WTC11 (cell line): ENCODE measurements around the gene KANSL3.
"Not testable (repeated sequence)": the region's sequence is repeated elsewhere in the genome, so short reads cannot be mapped to it uniquely, and the experiment has no call there.

Experiments used
- IRF2 ChIP-seq: sonication (generic); formaldehyde crosslinking; IDR thresholded peaks from 2 replicates; pipeline ENCODE4 v1.8.0; 2022; ENCODE audit warnings: low read depth, missing genetic modification reagents, borderline replicate concordance
- SP1 ChIP-seq: sonication (generic); formaldehyde crosslinking; conservative IDR thresholded peaks from 2 replicates; pipeline ENCODE4 v1.8.1; 2022; ENCODE audit warnings: missing genetic modification reagents
- TF ChIP-seq, protein P1 (sequence below): fragments of 200-600 bp; IDR thresholded peaks from 2 replicates; pipeline ENCODE4 v1.8.0; 2022; ENCODE audit warnings: antibody characterized with exemption

- TF ChIP-seq SP1, IRF2 (CRISPR knock-in tag): not testable (repeated sequence)
- TF ChIP-seq, protein P1, sequence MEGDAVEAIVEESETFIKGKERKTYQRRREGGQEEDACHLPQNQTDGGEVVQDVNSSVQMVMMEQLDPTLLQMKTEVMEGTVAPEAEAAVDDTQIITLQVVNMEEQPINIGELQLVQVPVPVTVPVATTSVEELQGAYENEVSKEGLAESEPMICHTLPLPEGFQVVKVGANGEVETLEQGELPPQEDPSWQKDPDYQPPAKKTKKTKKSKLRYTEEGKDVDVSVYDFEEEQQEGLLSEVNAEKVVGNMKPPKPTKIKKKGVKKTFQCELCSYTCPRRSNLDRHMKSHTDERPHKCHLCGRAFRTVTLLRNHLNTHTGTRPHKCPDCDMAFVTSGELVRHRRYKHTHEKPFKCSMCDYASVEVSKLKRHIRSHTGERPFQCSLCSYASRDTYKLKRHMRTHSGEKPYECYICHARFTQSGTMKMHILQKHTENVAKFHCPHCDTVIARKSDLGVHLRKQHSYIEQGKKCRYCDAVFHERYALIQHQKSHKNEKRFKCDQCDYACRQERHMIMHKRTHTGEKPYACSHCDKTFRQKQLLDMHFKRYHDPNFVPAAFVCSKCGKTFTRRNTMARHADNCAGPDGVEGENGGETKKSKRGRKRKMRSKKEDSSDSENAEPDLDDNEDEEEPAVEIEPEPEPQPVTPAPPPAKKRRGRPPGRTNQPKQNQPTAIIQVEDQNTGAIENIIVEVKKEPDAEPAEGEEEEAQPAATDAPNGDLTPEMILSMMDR, result not testable (repeated sequence)
Observed at GRCh38 chr2:96654791-96655190, 16.7 kb upstream of the KANSL3 start.
